ENCODE data around the gene TFF2.

Gene TFF2

GRCh38 chr21:42350927-42351426 lies at the start of gene TFF2:
Gene TFF2, minus strand, starts transcription at chr21:42350994. Its CDS starts 37 bp downstream, at chr21:42350957.
- no peak for DNase-seq (ENCODE audit: low read depth)

GRCh38 chr21:42400525-42400924 lies 49.7 kb upstream of the TFF2 start:
- no peak for DNase-seq (ENCODE audit: low read depth)

GRCh38 chr21:42398436-42399028 lies 47.7 kb upstream of the TFF2 start:
- no peak for DNase-seq (ENCODE audit: low read depth)

- DNase-seq (ENCODE audit: low read depth) = no peak
These were observed 47.1 kb upstream of the TFF2 start for GRCh38 chr21:42397746-42398394.

GRCh38 chr21:42396799-42397745 lies 46.3 kb upstream of the TFF2 start:
- no peak for DNase-seq (ENCODE audit: low read depth)

- no peak for DNase-seq (ENCODE audit: low read depth)
These were observed 45.3 kb upstream of the TFF2 start, which contains the start of gene TMPRSS3 for GRCh38 chr21:42395905-42396651. Gene TMPRSS3, minus strand, starts transcription at chr21:42396052. Its CDS starts 635 bp downstream, at chr21:42395417.

- no peak for DNase-seq (ENCODE audit: low read depth)
These were observed 44.5 kb upstream of the TFF2 start for GRCh38 chr21:42395302-42395701.

- DNase-seq (ENCODE audit: low read depth) = no peak
These were observed 42.7 kb upstream of the TFF2 start for GRCh38 chr21:42393443-42393950.

- DNase-seq (ENCODE audit: low read depth) = no peak
These were observed 42.1 kb upstream of the TFF2 start for GRCh38 chr21:42392731-42393442.

- DNase-seq (ENCODE audit: low read depth) = no peak
These were observed 40.5 kb upstream of the TFF2 start for GRCh38 chr21:42391297-42391696.

- DNase-seq (ENCODE audit: low read depth) = no peak
These were observed 39.9 kb upstream of the TFF2 start for GRCh38 chr21:42390696-42391095.

GRCh38 chr21:42390193-42390592 lies 39.4 kb upstream of the TFF2 start:
- DNase-seq (ENCODE audit: low read depth) = no peak

- no peak for DNase-seq (ENCODE audit: low read depth)
These were observed 38.6 kb upstream of the TFF2 start for GRCh38 chr21:42389449-42389835.

GRCh38 chr21:42388740-42389448 lies 38.1 kb upstream of the TFF2 start:
- DNase-seq (ENCODE audit: low read depth) = no peak

- DNase-seq (ENCODE audit: low read depth) = no peak
These were observed 37.1 kb upstream of the TFF2 start for GRCh38 chr21:42387843-42388340.

- DNase-seq (ENCODE audit: low read depth) = no peak
These were observed 36.4 kb upstream of the TFF2 start for GRCh38 chr21:42387164-42387563.

- DNase-seq (ENCODE audit: low read depth) = no peak
These were observed 35.3 kb upstream of the TFF2 start for GRCh38 chr21:42386034-42386591.

- no peak for DNase-seq (ENCODE audit: low read depth)
These were observed 34.8 kb upstream of the TFF2 start for GRCh38 chr21:42385619-42386018.

GRCh38 chr21:42384989-42385388 lies 34.2 kb upstream of the TFF2 start:
- DNase-seq (ENCODE audit: low read depth) = no peak
